KOPT-K1 (cell line): Measurements from ENCODE around the gene HSPA12B.

Source experiments
- H3K27ac ChIP-seq: fragments of 200-600 bp; sonication (generic); 2 replicates; pipeline ENCODE4 v1.5.1; 2016; ENCODE audit warnings: antibody characterized with exemption, mild to moderate bottlenecking, low read depth, low read length; ENCODE audit not compliant: poor library complexity, severe bottlenecking
- H3K36me3 ChIP-seq: fragments of 200-600 bp; sonication (generic); 2 replicates; pipeline ENCODE4 v1.5.1; 2017; ENCODE audit warnings: antibody characterized with exemption, mild to moderate bottlenecking, low read length, moderate library complexity; ENCODE audit not compliant: insufficient read depth
- H3K9me3 ChIP-seq: fragments of 200-600 bp; sonication (generic); 2 replicates; pipeline ENCODE4 v1.5.1; 2017; ENCODE audit warnings: antibody characterized with exemption, low read length, mild to moderate bottlenecking; ENCODE audit not compliant: insufficient read depth, poor library complexity, severe bottlenecking

Gene HSPA12B

DNA sequence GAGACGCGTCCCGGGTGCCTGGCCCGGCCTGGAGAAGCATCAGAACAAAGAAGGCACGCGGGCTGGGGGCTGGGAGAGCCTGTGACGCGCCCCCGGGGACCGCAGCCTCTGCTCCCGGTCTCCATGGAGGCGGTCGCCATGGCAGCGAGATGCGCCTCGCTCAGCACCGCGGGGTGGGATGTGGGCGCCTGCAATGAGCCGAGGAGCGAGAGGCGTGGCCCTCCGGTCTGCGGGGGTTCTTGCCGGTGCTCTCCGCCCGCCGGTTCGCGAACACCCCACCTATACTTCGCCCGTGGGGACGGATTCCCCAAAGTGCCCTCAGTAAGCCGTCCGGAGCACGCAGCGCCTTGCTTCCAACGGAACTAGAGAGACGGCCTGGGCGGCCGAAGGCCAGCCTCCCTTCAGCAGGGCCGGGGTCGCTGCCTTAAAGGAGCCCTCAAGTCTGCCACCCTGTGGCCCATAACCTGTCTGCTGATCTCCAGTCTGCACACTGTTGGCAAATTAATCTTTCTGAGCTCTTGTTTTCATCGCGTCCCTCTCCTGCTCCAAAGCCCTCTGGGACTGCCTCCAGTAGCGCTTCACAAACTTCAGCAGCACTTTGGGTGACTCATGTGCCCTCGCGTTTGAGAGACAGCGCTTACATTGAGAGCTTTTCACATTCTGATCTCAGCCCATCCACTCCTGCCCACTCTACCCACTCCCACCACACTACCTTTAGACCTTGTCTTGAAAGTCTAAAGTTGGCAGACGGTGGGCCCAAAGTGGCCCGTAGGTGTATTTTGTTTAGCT is 36.1 kb downstream of the HSPA12B start:
- Histone ChIP-seq H3K36me3 (peaks cover 7% of the 10 kb centered on the region; the same call in 1 of the 2 replicates), H3K27ac (peak overlapping the region; percentile 82), H3K9me3 (no peaks in the 10 kb centered on the region)

DNA sequence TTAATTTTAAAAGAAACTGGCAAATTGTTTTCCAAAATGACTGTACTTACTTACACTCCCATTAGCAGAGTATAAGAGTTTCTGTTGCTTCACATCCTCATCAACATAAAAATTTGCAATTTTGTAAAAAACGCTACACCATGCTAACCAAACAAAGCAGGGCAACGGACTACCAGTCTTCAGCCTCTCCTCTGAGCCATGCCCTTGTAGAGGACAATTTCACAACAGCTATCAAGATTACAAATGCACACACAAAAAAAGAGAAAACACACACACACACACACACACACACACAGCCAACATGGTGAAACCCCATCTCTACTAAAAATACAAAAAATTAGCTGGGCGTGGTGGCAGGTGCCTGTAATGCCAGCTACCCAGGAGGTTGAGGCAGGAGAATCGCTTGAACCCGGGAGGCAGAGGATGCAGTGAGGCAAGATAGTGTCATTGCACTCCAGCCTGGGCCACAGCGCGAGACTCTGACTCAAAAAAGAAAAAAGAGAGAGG is 39.1 kb downstream of the HSPA12B start:
- no peak overlapping the region for H3K27ac ChIP-seq

DNA sequence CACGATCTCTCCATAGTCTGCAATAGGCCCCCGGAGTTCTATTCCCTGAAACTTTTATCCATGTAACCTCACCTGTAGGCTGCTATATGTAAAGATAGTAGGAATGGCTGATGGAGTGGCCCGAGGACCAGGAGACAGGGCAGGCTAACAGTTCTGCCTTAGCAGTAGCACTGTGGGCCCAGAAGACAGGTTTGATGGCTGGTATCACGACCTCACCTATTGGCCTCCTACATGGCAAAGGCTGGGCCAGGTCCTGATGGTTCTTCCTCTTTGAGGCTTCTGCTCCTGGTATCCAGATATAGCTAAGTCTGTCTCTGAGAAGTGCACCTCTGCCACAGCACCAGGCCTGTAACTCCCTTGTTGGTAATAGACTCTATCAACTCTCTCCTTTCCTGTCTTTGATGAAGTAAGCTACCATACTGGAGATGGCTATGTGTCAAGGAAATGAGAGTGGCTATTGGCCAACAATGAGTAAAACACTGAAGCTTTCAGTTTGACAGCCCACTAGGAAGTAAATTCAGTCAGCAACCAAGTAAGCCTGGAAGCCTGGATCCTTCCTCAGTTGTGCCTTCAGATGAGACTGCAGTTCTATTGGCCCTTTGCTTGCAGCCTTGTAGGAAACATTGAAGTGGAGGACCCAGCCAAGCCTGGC is 43.1 kb downstream of the HSPA12B start:
- Histone ChIP-seq H3K36me3 (no peaks in the 10 kb centered on the region), H3K27ac (no peak overlapping the region), H3K9me3 (no peaks in the 10 kb centered on the region)

More for the DNA sequence above, 39.1 kb downstream of the HSPA12B start:
- no peaks in the 10 kb centered on the region for H3K9me3 ChIP-seq
- no peaks in the 10 kb centered on the region for H3K36me3 ChIP-seq

DNA sequence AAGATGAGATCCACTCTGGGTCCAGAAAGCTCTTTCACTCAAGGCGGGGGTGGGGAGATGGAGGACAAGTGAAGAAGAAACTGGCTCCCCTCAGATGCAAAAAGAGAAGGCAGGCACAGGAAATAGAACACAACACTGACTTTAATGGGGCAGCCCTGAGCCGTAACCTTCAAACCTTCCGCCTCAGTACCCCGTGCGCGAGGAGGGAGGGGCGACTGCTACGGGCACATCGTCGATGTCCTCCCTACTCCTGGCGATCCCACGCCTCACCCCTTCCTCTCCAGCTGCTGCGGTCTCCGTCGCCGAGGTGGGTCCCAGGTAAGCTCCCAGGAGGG is 44.9 kb downstream of the HSPA12B start:
- Histone ChIP-seq H3K36me3 (no peaks in the 10 kb centered on the region), H3K27ac (no peak overlapping the region)

DNA sequence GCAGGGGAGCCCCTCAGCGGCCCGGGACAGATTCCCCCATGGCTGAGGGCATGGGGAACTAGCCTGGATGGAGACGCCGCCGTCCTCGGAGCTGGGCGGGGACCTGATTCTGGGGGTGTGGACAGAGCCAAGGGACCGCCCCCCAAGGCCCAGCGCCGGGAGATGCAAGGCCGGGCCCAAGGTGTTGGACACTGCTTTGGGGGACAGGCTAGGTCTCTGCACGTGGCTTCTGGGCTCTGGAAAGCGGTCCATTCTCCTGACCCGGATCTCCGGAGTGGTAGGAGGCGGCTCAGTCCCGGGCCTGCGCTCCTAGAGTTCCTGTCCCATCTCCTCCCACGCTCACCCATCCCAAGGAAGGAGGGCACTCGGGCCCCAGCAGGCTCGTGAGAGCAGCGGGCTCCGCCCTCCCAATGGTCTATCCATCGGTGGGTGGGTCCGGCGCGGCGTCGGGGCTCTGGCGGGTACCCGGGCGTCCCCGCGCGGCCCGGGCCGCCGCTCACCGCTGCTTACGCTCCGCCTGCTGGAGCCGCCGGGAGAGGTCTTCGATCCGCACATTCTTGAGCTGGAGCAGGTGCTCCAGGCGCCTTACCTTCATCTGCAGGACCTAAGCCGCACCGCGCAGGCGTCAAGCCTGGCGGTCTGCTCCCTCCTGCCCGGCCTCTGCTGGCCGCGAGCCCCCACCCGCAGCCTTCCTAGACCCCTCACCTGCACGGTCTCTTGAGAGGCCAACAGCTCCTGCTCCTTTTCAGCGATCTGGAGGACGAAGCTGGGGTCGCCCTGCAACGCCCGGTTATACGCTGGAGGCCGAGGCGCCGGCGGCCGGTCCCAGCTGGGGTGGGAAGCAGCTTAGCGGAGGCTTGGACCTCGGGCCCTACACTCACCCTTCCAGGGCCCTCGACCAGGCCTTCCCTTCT is 45.5 kb downstream of the HSPA12B start:
- Histone ChIP-seq H3K36me3 (no peaks in the 10 kb centered on the region), H3K27ac (no peak overlapping the region), H3K9me3 (no peaks in the 10 kb centered on the region)

More for the DNA sequence above, 44.9 kb downstream of the HSPA12B start:
- no peaks in the 10 kb centered on the region for H3K9me3 ChIP-seq

DNA sequence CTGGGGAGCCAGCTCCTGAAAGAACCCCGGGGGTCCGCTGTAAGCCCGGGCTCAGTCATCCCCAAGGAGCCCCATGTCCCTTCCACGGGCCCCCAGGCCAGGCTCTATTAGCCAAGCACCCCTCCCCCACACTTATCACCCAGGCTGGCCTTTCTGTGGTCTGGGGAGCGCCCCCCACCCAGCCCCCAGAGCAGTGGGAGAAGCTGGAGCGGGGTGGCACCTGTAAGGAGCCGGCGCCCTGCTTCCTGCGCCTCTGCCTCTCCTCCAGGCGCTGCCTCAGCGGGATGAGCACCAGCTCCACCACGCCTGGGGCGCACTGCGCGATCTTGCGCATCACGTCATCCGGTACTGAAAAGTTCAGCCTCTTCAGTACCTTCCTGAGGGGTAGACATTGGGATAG is 46.5 kb downstream of the HSPA12B start:
- H3K9me3 ChIP-seq = no peaks in the 10 kb centered on the region
- H3K36me3 ChIP-seq = 0 out of 2 replicates have a peak, but pooled peaks cover 3% of the 10 kb centered on the region
- no peak overlapping the region for H3K27ac ChIP-seq

DNA sequence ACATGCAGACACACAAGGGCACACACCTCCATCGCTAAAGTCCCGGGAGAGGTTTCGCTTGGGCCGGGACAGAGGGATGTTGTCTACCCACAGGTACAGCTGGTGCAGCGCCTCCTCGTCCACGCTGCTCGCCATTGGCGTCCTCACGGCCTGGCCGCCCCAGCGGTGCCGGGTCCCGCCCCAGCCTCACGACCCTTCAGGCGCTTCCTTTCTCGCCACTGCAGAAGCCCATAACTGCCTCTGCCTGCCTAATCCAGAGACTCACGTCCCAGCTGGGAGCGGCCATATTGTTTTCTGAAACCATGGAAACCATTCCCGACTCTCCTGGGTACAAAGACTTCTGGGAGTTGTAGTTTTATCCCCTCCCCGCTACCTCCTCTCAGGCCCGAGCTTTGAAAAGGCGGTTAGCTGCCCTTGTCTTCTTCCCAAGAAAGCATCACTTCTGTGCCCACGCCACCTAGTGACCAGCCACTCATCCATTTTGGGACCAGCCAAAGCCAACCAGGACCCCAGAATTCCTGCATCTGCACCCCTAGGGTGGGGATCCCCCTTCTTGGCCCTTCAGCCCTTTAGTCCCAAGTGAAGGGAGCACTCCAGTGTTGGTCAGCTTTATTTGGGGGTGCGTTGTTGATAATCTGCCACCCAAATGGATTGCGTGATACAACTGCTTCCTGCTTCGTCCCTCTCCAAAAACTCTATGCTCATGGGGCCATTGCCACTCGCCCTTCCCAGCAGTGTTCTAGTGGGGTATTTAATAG is 48.8 kb downstream of the HSPA12B start, which contains the start of gene SPEF1:
Gene SPEF1, minus strand, starts transcription at position 296 of the 758 bp plus-strand sequence. Its CDS starts 161 bp downstream, at position 135.
- Histone ChIP-seq H3K36me3 (peaks cover 17% of the 10 kb centered on the region), H3K9me3 (no peaks in the 10 kb centered on the region), H3K27ac (no peak within 1 kb of the TSS)

DNA sequence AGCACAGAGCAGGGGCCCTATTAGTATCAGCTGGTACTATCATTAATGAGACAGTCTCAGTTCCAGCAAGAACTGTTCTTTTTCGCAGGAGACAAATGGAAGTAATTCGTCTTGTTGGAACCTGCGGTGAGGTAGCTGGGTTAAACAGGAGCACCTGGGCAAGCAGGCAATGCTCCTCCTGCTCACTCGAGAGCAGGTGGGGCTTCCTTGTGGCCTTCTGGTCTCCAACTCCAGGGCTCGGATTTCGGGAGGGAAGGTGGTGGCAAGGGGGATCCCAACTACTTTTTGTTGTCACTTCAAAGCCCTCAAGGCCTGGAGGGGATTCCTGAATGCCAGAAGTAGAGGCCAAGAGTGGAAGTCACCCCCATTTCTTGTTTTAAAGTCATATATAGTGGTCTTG is 50.1 kb downstream of the HSPA12B start:
- Histone ChIP-seq H3K36me3 (peaks cover 17% of the 10 kb centered on the region), H3K9me3 (no peaks in the 10 kb centered on the region), H3K27ac (no peak overlapping the region)

DNA sequence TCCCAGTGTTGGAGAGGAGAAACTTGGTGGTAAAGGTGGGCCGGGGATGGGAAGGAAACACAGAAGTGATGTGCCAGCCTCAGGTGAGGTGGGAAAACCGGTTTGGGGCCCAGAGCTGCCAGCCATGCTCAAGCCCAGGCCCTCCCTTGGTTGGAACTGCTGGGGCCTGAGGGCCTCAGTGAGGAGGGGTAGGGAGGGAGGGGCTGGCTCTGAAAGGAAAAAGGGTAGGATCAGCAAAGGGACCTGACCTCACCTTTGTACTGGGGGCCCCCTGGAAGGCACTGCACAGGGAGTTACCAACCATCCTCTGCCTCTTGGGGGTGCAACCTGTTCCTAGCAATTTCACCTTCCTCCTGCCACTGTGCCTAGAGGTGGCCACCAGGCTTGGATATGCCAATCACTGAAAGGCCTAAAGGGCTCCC is 50.6 kb downstream of the HSPA12B start:
- H3K36me3 ChIP-seq = peaks cover 17% of the 10 kb centered on the region
- no peak overlapping the region for H3K27ac ChIP-seq

DNA sequence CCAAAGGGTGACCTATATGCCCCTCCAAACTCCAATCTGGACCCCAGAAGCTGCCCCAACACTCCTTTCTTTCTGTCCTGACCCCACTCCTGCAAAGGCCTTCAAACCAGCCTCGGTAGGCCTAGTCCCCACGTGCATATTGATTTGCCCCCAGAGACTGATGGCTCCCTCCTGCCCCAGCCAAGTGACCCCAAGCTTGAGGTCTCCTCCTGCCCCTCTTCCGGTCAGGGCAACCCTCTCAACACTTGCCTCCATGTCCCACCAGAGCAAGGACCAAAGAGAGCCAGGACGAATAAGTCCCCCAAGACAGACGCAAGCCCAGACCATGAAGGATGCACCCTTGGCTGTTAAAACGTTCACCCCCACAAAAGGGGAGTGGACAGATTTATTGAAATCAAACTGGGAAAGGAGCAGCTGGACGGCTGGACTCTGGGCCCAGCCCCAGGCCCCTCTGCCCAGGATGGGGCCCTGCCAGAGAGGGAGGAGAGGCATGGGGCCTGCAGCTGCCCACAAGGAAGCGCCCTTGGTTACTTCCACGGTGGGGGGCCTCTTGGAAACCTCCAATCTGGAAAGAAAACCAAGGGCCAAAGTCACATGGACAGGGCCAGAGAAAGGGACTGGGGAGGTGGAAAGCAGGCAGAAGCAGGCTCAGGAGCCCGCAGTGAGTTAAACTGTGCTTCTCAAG is 51.2 kb downstream of the HSPA12B start:
- Histone ChIP-seq H3K9me3 (no peaks in the 10 kb centered on the region), H3K36me3 (peaks cover 17% of the 10 kb centered on the region), H3K27ac (no peak overlapping the region)

More for the DNA sequence above, 50.6 kb downstream of the HSPA12B start:
- no peaks in the 10 kb centered on the region for H3K9me3 ChIP-seq

DNA sequence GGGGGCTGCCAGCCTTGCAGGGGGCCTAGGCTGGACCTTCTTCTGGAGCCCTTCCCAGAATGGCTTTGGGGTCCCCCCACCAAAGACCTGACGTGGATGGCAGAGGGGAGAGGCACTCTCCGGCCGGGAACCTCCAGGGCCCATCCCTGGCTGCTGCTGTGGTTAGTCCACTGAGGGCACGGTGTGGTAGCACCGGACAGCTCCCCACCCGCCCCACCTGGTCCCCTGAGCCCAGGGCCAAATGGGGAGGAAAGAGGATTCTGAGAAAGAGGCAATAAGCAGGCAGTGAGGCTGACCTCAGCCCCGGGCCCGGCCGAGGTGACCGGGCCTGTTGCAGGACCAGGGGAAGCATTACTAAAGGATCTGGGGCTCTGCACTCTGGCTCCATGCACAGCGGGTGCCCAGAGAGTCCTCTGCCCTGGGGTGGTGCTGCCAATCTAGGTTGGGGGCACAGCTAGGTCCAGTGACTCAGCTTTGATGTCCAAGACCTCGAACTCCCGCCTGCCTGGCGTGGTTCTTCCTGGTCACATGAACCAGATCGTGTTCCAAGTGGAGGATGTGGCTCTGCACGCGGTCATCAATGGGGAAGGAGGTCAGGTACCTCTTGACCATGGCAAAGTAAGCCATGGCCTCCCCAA is 51.9 kb downstream of the HSPA12B start:
- H3K27ac ChIP-seq = no peak overlapping the region
- H3K36me3 ChIP-seq = peaks cover 17% of the 10 kb centered on the region
- no peaks in the 10 kb centered on the region for H3K9me3 ChIP-seq

DNA sequence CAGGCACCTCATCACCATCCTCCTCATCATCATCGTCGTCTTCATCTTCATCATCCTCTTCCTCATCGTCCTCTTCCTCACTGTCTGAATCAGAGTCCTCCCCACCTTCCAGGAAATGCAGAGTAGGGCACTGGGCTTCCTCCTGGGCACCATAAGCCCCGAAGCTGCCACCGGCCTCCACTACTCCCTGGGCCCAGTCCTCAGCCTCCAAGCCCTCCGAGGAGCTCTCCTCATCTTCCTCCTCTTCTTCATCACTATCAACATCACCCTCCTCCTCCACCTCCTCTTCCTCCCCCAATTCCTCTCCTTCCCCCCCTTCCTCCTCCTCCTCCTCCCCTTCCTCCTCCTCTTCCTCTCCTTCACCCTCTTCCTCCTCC is 52.4 kb downstream of the HSPA12B start:
- Histone ChIP-seq H3K36me3 (peaks cover 17% of the 10 kb centered on the region), H3K9me3 (no peaks in the 10 kb centered on the region), H3K27ac (no peak overlapping the region)

DNA sequence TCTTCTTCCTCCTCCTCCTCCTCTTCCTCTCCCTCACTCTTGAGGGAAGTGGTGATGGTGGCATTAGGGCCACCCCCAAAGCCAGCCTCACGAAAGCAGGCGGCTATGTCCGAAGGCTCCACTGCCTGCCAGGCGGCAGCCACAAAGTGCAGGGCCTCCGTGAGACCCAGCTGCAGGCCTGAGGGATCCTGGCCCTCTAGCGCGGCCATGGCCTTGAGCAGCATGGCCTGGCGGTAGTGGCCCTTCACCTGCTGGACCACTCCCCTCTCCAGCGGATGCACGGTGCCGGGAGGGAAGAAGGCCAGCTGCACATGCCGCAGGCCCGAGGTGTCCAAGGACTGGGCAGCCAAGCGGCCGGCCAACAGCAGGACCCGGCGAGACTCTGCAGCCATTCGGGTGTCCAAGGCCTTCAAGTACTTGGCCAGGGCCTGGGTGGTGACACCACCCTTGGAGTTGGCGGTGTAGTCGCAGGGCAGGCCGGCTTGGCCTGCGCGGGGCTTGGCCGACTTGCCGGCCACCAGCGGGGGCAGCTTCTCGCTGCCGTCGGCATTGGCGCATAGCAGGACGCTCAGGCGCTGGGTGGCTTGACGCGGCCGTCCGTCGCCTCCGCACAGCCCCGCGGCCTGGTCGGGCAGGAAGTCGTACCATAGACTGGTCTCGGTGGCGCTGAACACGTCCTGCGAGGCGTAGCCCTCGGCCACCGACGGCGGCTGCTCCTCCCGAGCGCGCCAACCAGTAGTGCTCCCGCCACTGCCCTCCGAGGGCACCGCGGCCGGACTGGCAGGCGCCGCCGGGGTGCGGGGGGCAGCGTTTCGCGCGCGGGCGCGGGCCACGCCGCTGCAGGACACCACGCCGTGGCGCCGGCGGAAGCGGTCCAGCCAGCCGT is 53.0 kb downstream of the HSPA12B start:
- peaks cover 17% of the 10 kb centered on the region for H3K36me3 ChIP-seq
- H3K9me3 ChIP-seq = no peaks in the 10 kb centered on the region
- peak overlapping the region; percentile 63 for H3K27ac ChIP-seq
